Activated B cell treated with CpG ODN at 0.5 μM for 24 hours (primary cell): ENCODE results near the gene CCDC8. TPM values are rescaled to one million over a fixed set of nuclear protein-coding genes. Genes with fewer than 3 reads are reported as not detected.

Experiments
- ATAC-seq: fragments of 200-7000 bp; cut with Tn5 transposase; one replicate; pipeline ENCODE4 v1.10.0; 2021; ENCODE audit warnings: low read depth, mild to moderate bottlenecking, moderate library complexity
- CTCF ChIA-PET: fragments of 350-600 bp; sonication (Branson Sonifier 250); formaldehyde crosslinking; loops from one replicate; lab custom pipeline; 2021; ENCODE audit warnings: antibody characterized with exemption; lab: Charles Lee
- POLR2A ChIA-PET: fragments of 350-600 bp; sonication (Branson Sonifier 250); formaldehyde crosslinking; loops from one replicate; lab custom pipeline; 2021; ENCODE audit warnings: antibody characterized with exemption; lab: Charles Lee
- DNase-seq: peaks from one replicate; pipeline ENCODE4 v3.0.0; 2022
- H3K27ac Mint-ChIP-seq: one replicate; pipeline ENCODE4 v1.8.0; 2020; ENCODE audit warnings: mixed read lengths
- H3K27me3 Mint-ChIP-seq: one replicate; pipeline ENCODE4 v1.8.0; 2021; ENCODE audit warnings: mixed read lengths
- H3K36me3 Mint-ChIP-seq: one replicate; pipeline ENCODE4 v1.8.0; 2021; ENCODE audit warnings: low read depth, mixed read lengths
- H3K4me1 Mint-ChIP-seq: one replicate; pipeline ENCODE4 v1.8.0; 2021; ENCODE audit warnings: mixed read lengths
- H3K4me3 Mint-ChIP-seq: one replicate; pipeline ENCODE4 v1.8.0; 2020; ENCODE audit warnings: mild to moderate bottlenecking, mixed read lengths
- H3K9me3 Mint-ChIP-seq: one replicate; pipeline ENCODE4 v1.8.0; 2020; ENCODE audit warnings: mixed read lengths
- CTCF ChIP-seq: fragments of 200-600 bp; IDR thresholded peaks from one replicate; pipeline ENCODE4 v1.8.0; 2022; ENCODE audit warnings: antibody characterized with exemption, mild to moderate bottlenecking
- intact Hi-C: fragments of 100-400 bp; cut with micrococcal nuclease; formaldehyde crosslinking; loops from one replicate; pipeline ENCODE4 v1.15.1; 2024
- total RNA-seq: library from RNA; stranded (reverse); gene quantifications from 2 replicates; pipeline ENCODE4 v1.2.3, GENCODE V29; 2022

The CCDC8 gene
- total RNA-seq, 1 donor from 2014 or later = not detected

GRCh38 chr19:46429999-46430398, 16.6 kb upstream of the CCDC8 start:
- TF ChIP-seq CTCF = no peak
- DNase-seq = no peak
- ChIA-PET POLR2A (no interaction called here), CTCF (no interaction called here)
- no peaks in the 10 kb centered on the region for H3K36me3 Mint-ChIP-seq
- no peak overlapping the region for H3K4me3 Mint-ChIP-seq
- no peak for ATAC-seq
- no peaks in the 10 kb centered on the region for H3K9me3 Mint-ChIP-seq
- H3K27ac Mint-ChIP-seq = no peak overlapping the region
- H3K4me1 Mint-ChIP-seq = peaks cover 26% of the 10 kb centered on the region
- H3K27me3 Mint-ChIP-seq = peaks cover 62% of the 10 kb centered on the region
- intact Hi-C loops = no loop called here

GRCh38 chr19:46428239-46429135, 15.1 kb upstream of the CCDC8 start, which contains the start of gene PNMA8C:
TSS of gene PNMA8C (minus strand) at chr19:46428936. CDS start at chr19:46428359, 577 bp downstream.
- Mint-ChIP-seq H3K36me3 (no peaks in the 10 kb centered on the region), H3K4me3 (peak within 1 kb of the TSS; percentile 70), H3K27ac (no peak within 1 kb of the TSS), H3K9me3 (no peaks in the 10 kb centered on the region), H3K4me1 (peaks cover 26% of the 10 kb centered on the region), H3K27me3 (peaks cover 57% of the 10 kb centered on the region)
- DNase-seq (no peak), ATAC-seq (peak; percentile 54)
- CTCF ChIA-PET = no interaction called here
- no peak for TF ChIP-seq CTCF
- POLR2A ChIA-PET = no interaction called here
- intact Hi-C loops = no loop called here

GRCh38 chr19:46427518-46428045, 14.2 kb upstream of the CCDC8 start:
- intact Hi-C loops = no loop called here
- Mint-ChIP-seq H3K27me3 (peaks cover 62% of the 10 kb centered on the region), H3K9me3 (no peaks in the 10 kb centered on the region), H3K27ac (no peak overlapping the region), H3K4me1 (peaks cover 26% of the 10 kb centered on the region), H3K36me3 (no peaks in the 10 kb centered on the region), H3K4me3 (no peak overlapping the region)
- no peak for DNase-seq
- no peak for ATAC-seq
- ChIA-PET POLR2A (no interaction called here), CTCF (no interaction called here)
- TF ChIP-seq CTCF = no peak

- DNase-seq (no peak), ATAC-seq (no peak)
- POLR2A ChIA-PET = no interaction called here
- Mint-ChIP-seq H3K4me1 (peaks cover 26% of the 10 kb centered on the region), H3K27ac (no peak overlapping the region), H3K36me3 (no peaks in the 10 kb centered on the region), H3K4me3 (peak overlapping the region; percentile 68), H3K9me3 (no peaks in the 10 kb centered on the region), H3K27me3 (peaks cover 61% of the 10 kb centered on the region)
- TF ChIP-seq CTCF = no peak
- intact Hi-C loops = no loop called here
- CTCF ChIA-PET = no interaction called here
Observed at GRCh38 chr19:46426506-46427162, 13.3 kb upstream of the CCDC8 start.

- Mint-ChIP-seq H3K4me1 (peaks cover 26% of the 10 kb centered on the region), H3K36me3 (no peaks in the 10 kb centered on the region), H3K4me3 (peak overlapping the region; percentile 68), H3K9me3 (no peaks in the 10 kb centered on the region), H3K27me3 (peaks cover 58% of the 10 kb centered on the region), H3K27ac (no peak overlapping the region)
- POLR2A ChIA-PET = no interaction called here
- ATAC-seq (no peak), DNase-seq (no peak)
- CTCF ChIA-PET = no interaction called here
- TF ChIP-seq CTCF = no peak
- intact Hi-C loops = no loop called here
Observed at GRCh38 chr19:46426035-46426505, 12.7 kb upstream of the CCDC8 start.
